GM20431 (cell line): Measurements from ENCODE around the gene BTG1.

Source experiments
- in situ Hi-C: fragments of 300-500 bp; cut with MseI, MboI; formaldehyde crosslinking; loops from one replicate; pipeline ENCODE4 v1.15.0; 2020; ENCODE audit warnings: low sequenced_read_pairs; ENCODE audit not compliant: unreplicated experiment

BTG1 gene

GRCh38 chr12:92155733-92156132 is 10.1 kb upstream of the BTG1 start:
- in situ Hi-C loops: no loop called here

DNA sequence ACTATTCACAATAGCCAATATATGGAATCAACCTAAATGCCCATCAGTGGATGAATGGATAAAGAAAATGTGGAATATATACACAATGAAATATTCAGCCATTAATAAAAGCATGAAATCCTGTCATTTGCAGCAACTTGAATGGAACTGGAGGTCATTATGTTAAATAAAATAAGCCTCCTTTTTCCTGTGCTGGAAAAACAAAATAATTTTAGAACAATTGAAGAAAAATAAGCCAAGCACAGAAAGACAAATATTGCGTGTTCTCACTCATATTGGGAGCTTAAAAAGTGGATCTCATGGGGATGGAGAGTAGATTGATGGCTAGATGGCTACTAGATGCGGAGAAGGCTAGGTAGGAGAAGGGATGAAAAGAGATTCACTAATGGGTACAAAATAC is 6.3 kb upstream of the BTG1 start:
- in situ Hi-C loops: no loop called here

GRCh38 chr12:92149563-92149962 is 3.9 kb upstream of the BTG1 start:
- in situ Hi-C loops: loop anchor here (25.0 kb wide), 1 partner anchor 337 kb away; no protein-coding TSS in a partner anchor

- in situ Hi-C loops: loop anchor here (25.0 kb wide), 1 partner anchor 335 kb away; no protein-coding TSS in a partner anchor
Measured at GRCh38 chr12:92147491-92147890, 1.8 kb upstream of the BTG1 start.

DNA sequence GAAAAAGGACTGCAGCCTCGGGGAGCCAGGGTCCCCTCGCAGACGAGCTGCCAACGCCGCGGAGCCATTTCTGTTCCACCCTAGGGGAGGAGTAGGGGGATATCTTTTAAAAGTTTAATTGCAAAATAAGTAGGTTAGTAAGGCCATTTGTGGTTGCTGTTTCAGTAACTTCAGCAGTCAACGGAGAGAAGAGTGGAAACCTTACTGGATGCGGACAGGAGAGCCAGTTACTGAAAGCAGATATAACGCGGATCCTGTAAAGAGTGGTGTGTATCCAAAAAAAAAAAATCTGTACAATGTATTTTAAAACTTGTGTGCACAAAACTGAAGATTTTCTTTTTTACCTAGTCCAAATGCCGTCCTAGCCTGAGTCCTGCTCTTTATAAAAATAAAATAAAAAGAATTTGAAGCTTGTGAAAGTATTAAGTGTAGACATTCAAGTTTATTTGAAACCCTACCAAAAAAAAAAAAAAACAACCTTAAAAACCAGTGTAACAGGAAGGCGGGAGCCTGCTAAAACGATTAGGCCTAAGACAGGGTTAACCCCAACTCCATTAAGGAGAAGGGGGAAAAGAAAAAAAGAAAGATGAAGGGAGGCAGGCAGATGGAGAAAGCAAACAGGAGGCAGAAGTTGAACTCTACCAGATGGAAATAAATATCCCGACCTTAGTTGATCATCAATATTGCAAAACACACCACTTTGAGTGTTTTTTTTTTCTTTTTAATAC is 1.0 kb upstream of the BTG1 start:
- in situ Hi-C loops: loop anchor here (25.0 kb wide), 1 partner anchor 334 kb away; no protein-coding TSS in a partner anchor

- in situ Hi-C loops: loop anchor here (25.0 kb wide), 1 partner anchor 333 kb away; no protein-coding TSS in a partner anchor
Measured at GRCh38 chr12:92145481-92145730, 240 bp downstream of the BTG1 start.

DNA sequence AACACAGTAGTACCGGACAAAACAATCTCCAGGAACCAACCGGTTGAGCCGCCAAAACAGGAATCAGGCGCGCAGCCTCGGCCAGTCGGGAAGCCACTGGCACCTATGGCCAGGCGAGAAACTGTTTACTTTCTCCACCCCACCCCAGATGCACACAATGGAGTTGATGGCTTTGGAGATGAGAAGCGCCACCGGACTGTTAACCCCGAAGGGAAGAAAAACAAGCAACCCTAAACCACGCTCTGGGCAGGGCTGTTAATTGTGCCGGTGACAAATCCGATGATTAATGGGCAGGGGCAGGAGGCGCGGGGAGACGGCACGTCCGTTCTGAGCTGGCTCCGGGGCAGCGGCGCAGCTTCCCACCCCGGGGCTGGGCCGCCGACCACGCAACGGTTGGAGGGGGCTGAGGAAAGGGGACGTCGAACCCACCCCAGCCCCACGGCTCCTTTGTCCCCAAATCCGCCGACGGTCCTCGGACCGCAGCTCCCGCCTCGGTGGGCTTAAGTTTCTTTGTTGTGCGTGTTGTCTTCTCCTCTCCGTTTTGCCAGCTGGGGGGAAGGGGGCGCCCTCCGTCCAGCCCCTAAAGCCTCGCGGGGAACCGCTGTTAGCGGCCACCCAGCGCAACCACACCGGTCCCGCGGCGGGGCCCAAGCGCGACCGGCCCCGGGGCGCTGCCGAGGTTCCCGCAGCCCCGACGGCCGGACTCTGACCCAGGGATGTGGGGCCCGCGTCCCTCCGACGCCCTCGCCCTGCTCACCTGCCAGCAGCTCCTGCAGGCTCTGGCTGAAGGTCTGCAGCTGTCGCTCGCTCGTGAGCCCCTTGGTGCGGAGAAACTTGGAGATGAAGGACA is 790 bp downstream of the BTG1 start:
- in situ Hi-C loops: loop anchor here (25.0 kb wide), 1 partner anchor 333 kb away; no protein-coding TSS in a partner anchor

DNA sequence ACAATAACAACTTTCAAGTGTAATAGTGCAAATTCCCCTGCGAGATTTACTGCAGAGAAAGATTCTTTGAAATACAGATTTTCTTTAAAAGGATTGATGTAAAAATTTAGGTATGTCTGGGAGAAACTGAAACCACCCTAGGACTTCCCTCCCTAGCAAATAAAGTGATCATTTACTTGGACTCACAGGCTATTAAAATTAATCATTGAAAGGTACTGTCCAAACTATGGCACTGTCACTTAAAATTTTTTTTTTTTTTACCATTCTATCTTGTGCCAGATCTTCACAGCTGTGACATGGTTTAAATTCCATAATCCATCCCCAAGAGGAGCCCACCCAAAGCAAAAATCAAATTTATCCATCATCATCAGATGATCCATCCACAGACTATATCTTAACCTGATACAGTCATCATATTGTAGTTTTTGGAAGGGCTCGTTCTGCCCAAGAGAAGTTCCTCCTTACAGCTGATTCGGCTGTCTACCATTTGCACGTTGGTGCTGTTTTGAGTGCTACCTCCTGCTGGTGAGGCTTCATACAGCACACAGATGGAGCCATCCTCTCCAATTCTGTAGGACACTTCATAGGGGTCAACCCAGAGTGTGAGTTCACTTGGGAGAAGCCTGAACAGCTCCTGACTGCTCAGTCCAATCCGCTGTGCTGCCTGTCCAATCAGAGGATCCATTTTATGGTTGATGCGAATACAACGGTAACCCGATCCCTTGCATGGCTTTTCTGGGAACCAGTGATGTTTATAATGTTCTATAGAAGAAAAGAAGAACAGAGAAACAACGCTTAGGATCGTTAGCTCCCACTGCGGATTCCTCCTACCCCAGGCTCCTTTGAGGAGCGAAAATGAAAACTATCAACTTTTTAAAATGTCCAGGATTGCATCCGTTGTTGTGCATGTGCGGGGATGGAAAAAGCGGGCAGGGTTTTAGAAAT is 1.7 kb downstream of the BTG1 start:
- in situ Hi-C loops: loop anchor here (25.0 kb wide), 1 partner anchor 332 kb away; no protein-coding TSS in a partner anchor

GRCh38 chr12:92143258-92143657 is 2.4 kb downstream of the BTG1 start:
- in situ Hi-C loops: loop anchor here (25.0 kb wide), 1 partner anchor 331 kb away; no protein-coding TSS in a partner anchor

DNA sequence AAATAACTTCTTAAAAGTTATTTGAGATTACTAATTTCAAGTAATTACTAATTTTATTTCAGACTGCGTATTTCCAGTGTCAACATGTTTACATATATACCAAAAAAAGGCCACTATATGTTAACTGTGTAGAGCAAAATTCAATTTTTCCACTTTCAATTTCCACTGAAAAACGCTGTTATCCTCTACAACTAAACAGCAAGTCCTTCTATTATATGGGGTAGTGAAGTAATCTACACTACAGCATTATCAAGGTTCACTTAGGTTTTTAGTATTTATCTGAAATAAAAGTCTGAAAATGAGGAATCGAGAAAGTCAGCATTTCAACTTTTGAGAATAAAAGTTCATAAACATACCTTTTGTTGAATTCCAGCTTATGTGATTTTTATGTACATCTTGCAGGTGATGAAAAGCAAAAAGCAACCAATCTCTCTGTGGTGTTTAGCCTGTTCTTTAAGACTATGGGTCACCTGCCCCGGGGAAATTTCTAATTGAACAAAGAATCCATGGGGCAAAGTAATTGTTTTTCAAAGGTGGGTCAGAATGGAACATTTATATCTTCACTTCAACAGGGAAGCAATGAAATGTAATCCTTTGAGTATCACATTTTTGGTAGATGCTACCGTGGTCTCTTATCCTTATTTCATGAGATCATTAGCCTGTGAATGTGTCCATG is 3.3 kb downstream of the BTG1 start:
- in situ Hi-C loops: loop anchor here (25.0 kb wide), 1 partner anchor 330 kb away; no protein-coding TSS in a partner anchor

GRCh38 chr12:92141591-92142121 is 4.0 kb downstream of the BTG1 start:
- in situ Hi-C loops: loop anchor here (25.0 kb wide), 1 partner anchor 329 kb away; no protein-coding TSS in a partner anchor

DNA sequence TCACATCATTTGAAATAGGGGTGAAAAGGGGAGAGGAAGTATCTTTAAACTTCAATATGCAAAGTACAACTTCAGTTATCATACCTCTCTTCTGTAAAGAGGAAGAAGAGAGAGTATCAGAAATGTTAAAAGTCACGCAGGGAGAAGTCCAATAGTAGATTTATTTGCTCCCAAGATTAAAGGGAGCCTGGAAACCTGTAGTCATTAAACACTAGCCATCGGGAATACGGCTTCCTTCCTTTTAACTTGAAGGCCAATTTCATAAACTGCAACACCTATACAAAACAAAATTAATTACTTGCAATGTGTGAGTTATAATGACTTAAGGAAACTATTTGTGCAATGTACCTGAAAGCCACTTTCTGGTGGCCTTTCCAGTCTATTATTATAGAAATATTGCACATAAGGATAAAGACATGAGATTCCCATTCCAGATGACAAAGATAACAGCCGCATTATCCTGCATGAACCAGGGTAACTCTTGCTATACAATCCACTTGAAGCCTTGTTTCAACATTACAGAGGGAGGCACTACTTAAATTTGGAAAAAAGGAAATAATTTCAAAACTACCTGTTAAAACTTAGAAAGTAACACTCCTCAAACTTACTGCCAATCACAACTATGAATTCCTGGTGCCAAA is 4.6 kb downstream of the BTG1 start:
- in situ Hi-C loops: loop anchor here (25.0 kb wide), 1 partner anchor 329 kb away; no protein-coding TSS in a partner anchor

DNA sequence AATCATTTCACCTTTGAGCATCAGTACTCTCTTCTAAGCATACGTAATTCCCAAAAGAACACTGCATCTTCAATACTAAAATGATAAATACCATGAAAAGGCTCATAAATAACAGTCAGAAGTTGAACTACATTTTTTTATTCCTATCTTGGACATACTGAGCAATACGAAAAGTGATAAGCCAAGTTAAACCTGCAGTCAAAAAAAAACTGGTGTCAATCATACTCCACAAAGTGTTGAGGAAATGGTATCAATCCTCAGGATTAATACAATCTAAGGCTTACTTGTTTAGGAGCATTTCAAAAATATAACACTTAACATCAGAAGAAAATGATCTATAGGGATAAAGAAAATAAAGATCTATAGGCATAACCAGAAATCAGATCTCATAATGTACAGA is 5.5 kb downstream of the BTG1 start:
- in situ Hi-C loops: loop anchor here (25.0 kb wide), 1 partner anchor 328 kb away; no protein-coding TSS in a partner anchor

- in situ Hi-C loops: loop anchor here (25.0 kb wide), 1 partner anchor 327 kb away; no protein-coding TSS in a partner anchor
Measured at GRCh38 chr12:92139634-92140150, 6.0 kb downstream of the BTG1 start.

GRCh38 chr12:92138626-92139025 is 7.0 kb downstream of the BTG1 start:
- in situ Hi-C loops: loop anchor here (25.0 kb wide), 1 partner anchor 326 kb away; no protein-coding TSS in a partner anchor

DNA sequence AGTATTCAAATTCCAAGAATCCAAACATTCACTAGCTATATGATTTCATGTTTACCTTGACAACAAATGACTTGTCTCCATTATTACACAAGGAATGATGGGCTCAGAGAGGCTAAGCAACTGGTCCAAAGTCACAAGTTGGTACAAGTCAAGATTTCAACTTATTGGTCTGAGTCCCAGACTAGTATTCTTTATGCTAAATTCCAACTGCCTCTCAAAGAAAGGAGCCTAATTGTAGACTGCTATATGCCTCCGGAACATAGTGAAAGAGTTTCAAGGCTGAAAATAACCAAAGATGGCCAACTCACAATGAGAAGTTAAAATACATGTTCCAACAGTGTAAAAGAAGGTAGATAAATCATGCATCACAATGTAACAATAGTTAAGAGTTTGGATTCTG is 7.5 kb downstream of the BTG1 start:
- in situ Hi-C loops: loop anchor here (25.0 kb wide), 1 partner anchor 326 kb away; no protein-coding TSS in a partner anchor

DNA sequence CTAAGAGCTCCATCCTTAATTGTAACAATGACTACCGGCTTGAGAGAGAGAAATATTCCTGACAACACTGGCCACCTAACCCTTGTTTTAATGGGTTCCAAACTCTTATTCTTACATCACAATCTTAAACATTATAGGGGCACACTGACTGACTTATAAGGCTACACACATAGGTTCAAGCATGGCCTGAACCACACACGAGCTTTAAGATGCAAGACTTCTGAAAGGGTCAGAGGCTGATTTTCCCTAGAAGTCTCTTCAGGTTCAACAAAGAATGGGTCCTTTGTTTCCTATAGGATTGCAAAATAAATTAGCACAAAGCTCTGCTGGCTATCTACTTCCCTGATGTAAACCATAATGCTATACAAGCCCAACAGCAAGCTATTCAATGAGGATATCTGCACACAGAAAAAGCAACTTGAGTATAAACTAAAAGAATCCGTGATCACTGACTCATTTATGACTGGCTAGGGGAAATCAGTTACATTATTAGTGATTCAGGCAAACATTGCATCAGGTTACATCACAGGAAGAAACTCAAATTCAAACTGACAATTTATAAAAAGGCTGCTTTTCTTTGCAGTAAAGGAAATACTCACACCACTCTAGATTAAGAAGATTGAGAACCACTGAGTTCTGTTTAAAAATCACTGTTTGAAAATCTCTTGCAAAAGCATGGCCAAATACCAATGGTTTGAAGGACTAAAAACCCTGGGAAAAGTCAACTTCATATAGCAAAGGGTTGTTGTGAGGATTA is 8.5 kb downstream of the BTG1 start:
- in situ Hi-C loops: loop anchor here (25.0 kb wide), 1 partner anchor 325 kb away; no protein-coding TSS in a partner anchor
